Activated T-cell treated with anti-CD3 and anti-CD28 coated beads, Interleukin-2, amount 50 U/mL, for 4 hours (primary cell): Measurements from ENCODE around the gene KRT20. TPM values are rescaled to one million over a fixed set of nuclear protein-coding genes. Genes with fewer than 3 reads are reported as not detected.
"Not testable (repeated sequence)": the region's sequence is repeated elsewhere in the genome, so short reads cannot be mapped to it uniquely, and the experiment has no call there.

Experiments used
- ATAC-seq, 2 donors: fragments of 200-7000 bp; cut with Tn5 transposase; one replicate each; pipeline ENCODE4 v1.10.0; 2021
- DNase-seq: peaks from one replicate; pipeline ENCODE4 v3.0.0-alpha.2; 2020
- H3K27me3 Mint-ChIP-seq: one replicate; pipeline ENCODE4 v1.8.0; 2021; ENCODE audit warnings: low read depth, mixed read lengths
- H3K36me3 Mint-ChIP-seq: one replicate; pipeline ENCODE4 v1.8.0; 2022; ENCODE audit warnings: mixed read lengths; ENCODE audit not compliant: insufficient read depth
- H3K4me1 Mint-ChIP-seq: one replicate; pipeline ENCODE4 v1.8.0; 2021; ENCODE audit warnings: low read depth, mixed read lengths
- H3K4me3 Mint-ChIP-seq: one replicate; pipeline ENCODE4 v1.8.0; 2021; ENCODE audit warnings: mild to moderate bottlenecking, moderate library complexity, mixed read lengths
- H3K9me3 Mint-ChIP-seq: one replicate; pipeline ENCODE4 v1.8.0; 2021; ENCODE audit warnings: mixed read lengths
- total RNA-seq, 3 donors: library from RNA; stranded (reverse); gene quantifications; one replicate each; pipeline ENCODE4 v1.2.1, GENCODE V29; 2021

The KRT20 gene
- total RNA-seq, 3 donors from 2014 or later: 0.19 to 0.30 (median 0.21) TPM

DNA sequence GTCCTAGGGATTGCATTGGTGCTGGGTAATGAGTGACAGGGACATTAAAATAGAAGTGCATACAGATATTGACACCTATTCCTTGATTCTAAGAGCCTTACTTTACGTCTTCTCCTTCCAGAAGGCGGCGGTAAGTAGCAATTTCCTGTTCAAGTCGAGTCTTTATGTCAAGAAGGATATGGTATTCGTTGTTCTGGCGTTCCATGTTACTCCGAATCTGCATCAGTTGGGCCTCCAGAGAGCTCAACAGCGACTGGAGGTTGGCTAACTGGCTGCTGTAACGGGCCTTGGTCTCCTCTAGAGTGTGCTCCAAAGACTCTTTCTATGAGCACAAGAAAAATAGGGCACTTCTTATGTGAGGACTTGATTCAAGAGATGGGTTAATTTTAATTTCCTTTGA, 7.0 kb downstream of the KRT20 start:
- no peak for DNase-seq
- Mint-ChIP-seq H3K9me3 (no peaks in the 10 kb centered on the region), H3K4me1 (no peaks in the 10 kb centered on the region), H3K36me3 (no peaks in the 10 kb centered on the region), H3K27me3 (peaks cover 2% of the 10 kb centered on the region), H3K4me3 (no peak overlapping the region)
- ATAC-seq: no peak

DNA sequence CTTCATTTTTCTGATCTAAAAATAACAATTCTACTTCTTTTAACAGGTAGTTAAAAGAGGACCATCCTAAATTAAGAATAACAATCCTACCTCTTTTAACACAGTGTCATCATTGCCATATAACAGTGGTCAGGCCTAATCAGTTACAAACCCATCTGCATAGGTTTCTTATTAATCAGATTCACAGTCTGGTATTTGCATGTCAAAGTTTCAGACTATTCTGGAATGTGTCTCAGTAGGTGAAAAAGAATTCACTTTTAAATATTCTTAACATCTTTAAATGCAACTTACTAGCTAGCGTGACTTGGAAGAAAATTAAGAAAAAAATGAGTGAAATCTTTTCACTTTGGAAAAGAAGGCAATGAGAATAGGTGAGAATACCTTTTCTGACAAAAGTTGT, 11.2 kb downstream of the KRT20 start:
- no peak for ATAC-seq
- Mint-ChIP-seq H3K4me3 (no peak overlapping the region), H3K9me3 (no peaks in the 10 kb centered on the region), H3K36me3 (no peaks in the 10 kb centered on the region), H3K4me1 (no peaks in the 10 kb centered on the region), H3K27me3 (peaks cover 20% of the 10 kb centered on the region)
- no peak for DNase-seq

DNA sequence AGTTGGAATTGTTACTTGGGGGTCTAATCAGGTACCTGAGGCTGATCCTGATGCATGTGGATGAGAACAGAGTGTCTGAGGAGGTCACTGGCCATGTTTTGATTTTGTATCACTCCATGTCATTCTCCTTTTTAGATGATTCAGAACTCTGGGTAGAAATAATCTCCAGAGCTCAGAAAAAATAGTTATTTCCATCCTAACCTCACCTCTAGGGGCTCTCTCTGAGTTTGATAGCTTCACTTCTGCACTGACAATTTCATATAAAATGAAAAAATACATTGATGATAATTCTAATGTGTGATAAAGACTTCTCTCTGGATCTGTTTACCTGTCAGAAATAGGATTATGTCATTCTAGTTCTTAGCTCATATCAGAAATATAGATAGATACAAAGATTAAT, 11.8 kb downstream of the KRT20 start:
- Mint-ChIP-seq H3K4me3 (no peak overlapping the region), H3K36me3 (no peaks in the 10 kb centered on the region), H3K4me1 (no peaks in the 10 kb centered on the region), H3K9me3 (no peaks in the 10 kb centered on the region), H3K27me3 (peaks cover 21% of the 10 kb centered on the region)
- ATAC-seq (no peak), DNase-seq (no peak)

DNA sequence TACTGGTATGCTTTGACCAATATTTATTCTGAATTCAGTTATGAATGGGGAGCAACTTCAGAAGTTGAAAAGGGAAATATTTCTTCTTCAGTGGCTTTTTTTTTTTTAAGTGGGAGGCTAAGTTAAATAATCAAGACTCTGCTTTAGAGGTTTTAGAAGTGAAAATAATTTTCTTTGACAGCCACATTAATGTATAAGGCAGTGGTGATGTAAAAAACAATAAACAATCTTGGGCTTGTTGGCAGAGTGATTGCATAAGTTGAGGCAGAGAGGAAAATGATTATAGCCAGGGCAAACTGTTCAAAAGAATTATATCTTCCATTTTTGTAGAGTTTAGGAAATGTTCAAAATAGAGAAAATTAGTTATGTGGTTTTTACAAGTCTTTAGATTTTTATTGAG, 12.6 kb downstream of the KRT20 start:
- no peak overlapping the region for H3K4me3 Mint-ChIP-seq
- ATAC-seq: no peak
- H3K9me3 Mint-ChIP-seq: no peaks in the 10 kb centered on the region
- no peak for DNase-seq
- peaks cover 23% of the 10 kb centered on the region for H3K27me3 Mint-ChIP-seq
- no peaks in the 10 kb centered on the region for H3K4me1 Mint-ChIP-seq
- H3K36me3 Mint-ChIP-seq: no peaks in the 10 kb centered on the region

DNA sequence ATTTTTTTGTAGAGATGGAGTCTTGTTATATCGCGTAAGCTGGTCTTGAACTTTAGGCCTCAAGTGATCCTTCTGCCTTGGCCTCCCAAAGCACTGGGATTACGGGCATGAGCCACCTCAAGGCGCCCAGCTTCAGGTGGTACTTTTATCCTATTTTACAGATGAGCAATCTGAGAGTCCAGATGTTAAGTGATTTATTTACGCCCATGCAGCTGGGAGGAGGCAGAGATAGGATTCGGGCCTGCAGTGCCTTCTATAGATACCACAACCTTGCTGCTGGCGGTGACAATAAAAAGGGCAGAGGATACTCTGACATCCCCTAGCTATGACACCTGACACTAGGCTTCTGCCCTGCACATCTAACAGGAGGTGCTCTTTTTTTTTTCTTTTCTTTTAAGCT, 13.7 kb downstream of the KRT20 start:
- peaks cover 29% of the 10 kb centered on the region for H3K27me3 Mint-ChIP-seq
- ATAC-seq (no peak), DNase-seq (no peak)
- H3K36me3 Mint-ChIP-seq: no peaks in the 10 kb centered on the region
- no peak overlapping the region for H3K4me3 Mint-ChIP-seq
- H3K9me3 Mint-ChIP-seq: no peaks in the 10 kb centered on the region
- H3K4me1 Mint-ChIP-seq: no peaks in the 10 kb centered on the region

DNA sequence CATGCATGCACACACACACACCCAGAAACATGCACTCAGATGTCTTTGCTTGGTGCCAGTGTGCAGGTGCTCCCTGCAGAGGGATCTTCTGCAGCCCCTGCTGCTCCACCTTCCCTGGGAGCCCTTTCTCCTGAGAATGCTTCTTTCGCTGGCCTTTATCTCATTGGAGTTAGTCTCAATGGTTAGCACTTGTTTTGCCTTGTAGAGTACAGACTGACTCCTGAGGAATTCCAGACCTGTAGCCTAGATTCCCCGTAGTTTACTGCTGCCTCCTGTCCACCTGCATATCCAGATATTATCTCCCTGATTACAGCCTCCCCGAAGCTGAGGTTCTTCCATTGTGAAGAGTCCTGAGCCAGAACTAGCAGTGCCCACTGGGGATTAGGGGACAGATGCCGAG, 14.9 kb downstream of the KRT20 start:
- H3K9me3 Mint-ChIP-seq: no peaks in the 10 kb centered on the region
- H3K4me3 Mint-ChIP-seq: no peak overlapping the region
- ATAC-seq (no peak), DNase-seq (no peak)
- no peaks in the 10 kb centered on the region for H3K4me1 Mint-ChIP-seq
- peaks cover 32% of the 10 kb centered on the region for H3K27me3 Mint-ChIP-seq
- no peaks in the 10 kb centered on the region for H3K36me3 Mint-ChIP-seq

DNA sequence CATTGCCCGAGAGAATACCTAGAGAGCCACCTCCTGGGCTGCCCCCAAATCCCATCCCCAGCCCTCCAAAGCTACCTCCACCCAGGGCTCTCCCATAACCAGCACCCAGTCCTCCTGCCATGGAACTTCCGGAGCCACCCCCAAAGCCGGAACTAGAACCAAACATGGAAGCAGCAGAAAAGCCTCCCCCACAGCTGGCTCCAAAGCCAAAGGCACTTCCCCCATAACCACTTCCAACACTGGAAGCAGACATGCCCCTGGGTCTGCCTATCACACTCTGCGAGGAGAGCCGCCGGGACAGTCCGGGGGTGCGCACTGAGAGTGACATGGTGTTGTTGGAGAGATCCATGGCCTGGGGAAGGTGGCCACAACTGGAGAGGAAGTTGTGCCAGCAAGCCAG, 18.2 kb downstream of the KRT20 start, which contains the start of gene KRT12:
Gene KRT12, minus strand, starts transcription at position 386 of the 400 bp plus-strand sequence. Its CDS starts 37 bp downstream, at position 349.
- DNase-seq (no peak), ATAC-seq (no peak)
- Mint-ChIP-seq H3K36me3 (no peaks in the 10 kb centered on the region), H3K9me3 (no peaks in the 10 kb centered on the region), H3K4me3 (no peak within 1 kb of the TSS), H3K27me3 (peaks cover 34% of the 10 kb centered on the region), H3K4me1 (no peaks in the 10 kb centered on the region)

DNA sequence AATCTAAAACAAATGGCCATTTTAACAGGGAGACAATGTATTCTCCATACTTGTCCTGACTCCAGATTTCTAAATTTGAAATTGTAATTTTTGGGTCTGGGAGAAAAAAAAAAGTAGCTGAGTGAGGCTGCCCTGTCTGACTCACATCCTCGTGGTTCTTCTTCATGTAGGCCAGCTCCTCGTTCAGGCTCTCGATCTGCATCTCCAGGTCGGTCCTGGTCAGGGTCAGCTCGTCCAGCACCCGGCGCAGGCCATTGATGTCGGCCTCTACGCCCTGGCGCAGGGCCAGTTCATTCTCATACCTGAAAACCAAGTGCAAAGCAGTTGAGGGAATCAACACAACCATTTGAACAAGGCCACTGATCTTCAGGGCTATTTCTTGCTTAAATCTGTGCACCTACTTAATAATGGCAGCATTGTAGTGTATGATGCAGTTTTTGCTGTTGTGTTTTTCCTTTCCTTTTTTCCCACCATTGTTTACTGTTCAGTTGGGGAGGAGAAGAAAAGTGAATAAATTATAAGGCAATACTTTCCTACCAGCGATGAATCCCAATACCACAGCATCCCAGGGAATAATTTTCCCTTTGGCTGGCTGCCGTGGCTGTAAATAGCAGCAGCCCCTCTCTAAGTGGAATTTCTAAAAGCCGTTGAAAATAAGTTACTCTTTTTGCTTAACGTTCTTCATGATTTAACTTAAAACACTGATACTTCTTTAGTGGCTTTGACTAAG, 20.2 kb downstream of the KRT20 start:
- Mint-ChIP-seq H3K27me3 (peaks cover 25% of the 10 kb centered on the region), H3K4me3 (no peak overlapping the region), H3K36me3 (no peaks in the 10 kb centered on the region), H3K4me1 (no peaks in the 10 kb centered on the region), H3K9me3 (no peaks in the 10 kb centered on the region)
- DNase-seq (no peak), ATAC-seq (no peak)

DNA sequence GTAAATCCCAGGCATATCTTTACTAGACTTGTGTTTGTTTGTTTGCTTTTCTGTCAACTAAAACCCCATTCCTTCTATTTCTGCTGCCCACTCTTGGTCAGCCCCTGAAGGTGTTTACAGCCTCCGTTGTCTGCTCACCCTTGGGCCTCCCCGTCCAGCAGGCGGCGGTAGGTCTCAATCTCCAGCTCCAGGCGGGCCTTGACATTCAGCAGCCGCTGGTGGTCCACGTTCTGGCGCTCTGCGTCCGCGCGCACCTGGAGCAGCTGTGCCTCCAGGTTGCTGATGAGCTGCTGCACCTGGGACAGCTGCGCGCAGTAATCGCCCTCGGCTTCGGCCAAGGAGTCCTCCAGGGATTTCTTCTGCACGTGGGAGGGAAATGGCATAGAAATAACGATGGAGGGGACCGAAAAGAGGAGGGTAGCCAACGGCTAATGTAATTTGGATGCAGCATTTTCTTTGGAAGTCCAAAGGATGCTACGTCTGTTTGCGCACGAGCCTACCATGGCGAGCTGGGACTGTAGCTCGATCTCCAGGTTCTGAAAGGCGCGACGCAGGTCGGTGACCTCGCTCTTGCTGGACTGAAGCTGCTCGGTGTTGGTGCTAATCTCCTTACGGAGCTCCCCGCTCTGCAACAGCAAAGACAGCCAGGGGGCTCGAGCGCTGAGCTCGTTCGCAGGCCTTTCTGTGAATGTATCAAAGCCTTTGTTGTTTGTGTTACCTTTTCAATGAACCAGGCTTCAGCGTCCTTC, 21.9 kb downstream of the KRT20 start:
- peaks cover 21% of the 10 kb centered on the region for H3K27me3 Mint-ChIP-seq
- ATAC-seq (no peak), DNase-seq (no peak)
- no peaks in the 10 kb centered on the region for H3K9me3 Mint-ChIP-seq
- no peak overlapping the region for H3K4me3 Mint-ChIP-seq
- no peaks in the 10 kb centered on the region for H3K4me1 Mint-ChIP-seq
- H3K36me3 Mint-ChIP-seq: no peaks in the 10 kb centered on the region

DNA sequence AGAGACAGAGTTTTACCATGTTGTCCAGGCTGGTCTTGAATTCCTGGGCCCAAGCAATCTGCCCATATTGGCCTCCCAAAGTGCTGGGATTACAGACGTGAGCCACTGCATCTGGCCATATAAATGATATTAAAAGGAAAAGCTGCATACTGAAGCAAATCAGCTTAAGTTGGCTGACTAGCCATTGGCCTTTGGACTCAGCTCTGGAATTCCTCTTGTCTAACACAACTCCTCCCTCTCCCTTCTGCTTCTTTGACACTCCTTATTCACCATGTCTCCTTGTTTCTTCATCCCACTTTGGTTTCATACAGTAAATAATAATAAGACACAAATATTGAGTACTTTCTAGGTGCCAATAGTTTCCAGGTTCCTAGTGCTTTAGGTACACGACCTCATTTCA, 25.5 kb downstream of the KRT20 start:
- no peak overlapping the region for H3K4me3 Mint-ChIP-seq
- no peaks in the 10 kb centered on the region for H3K9me3 Mint-ChIP-seq
- peaks cover 2% of the 10 kb centered on the region for H3K4me1 Mint-ChIP-seq
- DNase-seq: no peak
- no peak for ATAC-seq
- no peaks in the 10 kb centered on the region for H3K36me3 Mint-ChIP-seq
- H3K27me3 Mint-ChIP-seq: peaks cover 12% of the 10 kb centered on the region

DNA sequence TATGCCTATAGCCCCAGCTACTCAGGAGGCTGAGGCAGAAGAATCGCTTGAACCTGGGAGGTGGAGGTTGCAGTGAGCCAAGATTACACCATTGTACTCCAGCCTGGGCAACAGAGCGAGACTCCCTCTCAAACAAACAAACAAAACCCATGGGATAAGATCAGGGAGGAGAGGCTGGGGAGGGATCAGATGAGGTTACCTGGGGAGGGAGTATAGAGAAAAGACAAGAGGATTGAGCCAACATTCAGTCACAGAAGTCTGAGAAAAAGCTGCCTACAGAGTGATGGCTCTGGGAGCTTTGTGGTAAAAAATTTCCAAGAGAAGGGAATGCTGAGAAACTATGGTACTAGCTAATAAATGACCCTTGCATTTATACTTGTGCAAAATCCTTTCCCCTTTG, 26.4 kb downstream of the KRT20 start:
- H3K27me3 Mint-ChIP-seq: peaks cover 12% of the 10 kb centered on the region
- H3K36me3 Mint-ChIP-seq, H3K4me3 Mint-ChIP-seq, DNase-seq, H3K9me3 Mint-ChIP-seq, ATAC-seq, H3K4me1 Mint-ChIP-seq: not testable (repeated sequence)

DNA sequence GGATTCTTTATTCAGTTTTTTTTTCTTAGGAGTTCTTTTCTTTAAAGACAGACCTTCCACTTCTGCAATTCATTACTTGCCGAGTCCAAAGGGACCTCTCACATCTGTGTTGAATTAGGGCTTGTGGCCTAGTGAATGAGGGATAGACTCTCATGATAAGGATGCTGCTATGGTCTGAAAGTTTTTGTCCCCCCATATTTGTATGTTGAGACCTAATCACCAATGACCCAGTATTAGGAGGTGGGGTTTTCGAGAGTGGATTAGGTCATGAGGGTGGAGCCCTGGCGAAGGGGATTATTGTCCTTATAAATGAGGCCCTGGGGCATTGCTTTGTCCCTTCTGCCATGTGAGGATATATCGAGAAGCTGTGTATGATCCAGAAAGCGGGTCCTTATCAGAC, 27.5 kb downstream of the KRT20 start:
- ATAC-seq: no peak
- Mint-ChIP-seq H3K9me3 (no peaks in the 10 kb centered on the region), H3K4me3 (no peak overlapping the region), H3K36me3 (no peaks in the 10 kb centered on the region), H3K27me3 (peaks cover 8% of the 10 kb centered on the region), H3K4me1 (peaks cover 2% of the 10 kb centered on the region)
- no peak for DNase-seq

DNA sequence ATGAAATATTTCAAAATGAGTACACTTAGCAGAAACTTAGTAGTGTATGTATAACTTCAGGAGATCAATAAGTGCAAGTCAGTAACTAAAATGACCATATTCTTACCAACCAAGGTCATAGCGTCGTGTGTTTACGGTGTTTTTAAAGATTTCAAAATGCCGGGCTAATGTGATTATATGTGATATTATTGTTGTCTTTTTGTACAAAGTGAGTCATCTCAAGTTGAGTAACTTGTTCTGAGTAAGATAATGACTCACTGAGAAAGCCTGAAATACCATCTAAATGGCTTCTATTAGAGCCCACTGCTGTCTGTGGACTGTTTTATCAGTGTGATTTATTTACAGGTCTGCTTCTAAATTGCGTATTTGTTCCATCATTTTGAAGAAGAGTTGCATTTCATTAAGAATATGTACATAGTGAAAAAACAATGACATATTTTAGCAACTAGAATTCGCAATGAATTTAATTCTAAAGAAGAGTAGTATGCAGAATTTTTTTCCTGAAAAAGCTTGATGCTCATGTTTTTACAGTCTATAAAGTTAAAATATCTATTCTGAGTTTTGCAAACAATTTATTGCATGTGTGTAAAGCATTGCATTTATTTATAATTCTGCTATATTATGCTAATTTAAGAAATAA, 30.7 kb downstream of the KRT20 start:
- H3K9me3 Mint-ChIP-seq: no peaks in the 10 kb centered on the region
- peaks cover 18% of the 10 kb centered on the region for H3K27me3 Mint-ChIP-seq
- ATAC-seq (peak in 1 of 2 donors; percentile 65), DNase-seq (no peak)
- peaks cover 2% of the 10 kb centered on the region for H3K4me1 Mint-ChIP-seq
- no peak overlapping the region for H3K4me3 Mint-ChIP-seq
- H3K36me3 Mint-ChIP-seq: no peaks in the 10 kb centered on the region

DNA sequence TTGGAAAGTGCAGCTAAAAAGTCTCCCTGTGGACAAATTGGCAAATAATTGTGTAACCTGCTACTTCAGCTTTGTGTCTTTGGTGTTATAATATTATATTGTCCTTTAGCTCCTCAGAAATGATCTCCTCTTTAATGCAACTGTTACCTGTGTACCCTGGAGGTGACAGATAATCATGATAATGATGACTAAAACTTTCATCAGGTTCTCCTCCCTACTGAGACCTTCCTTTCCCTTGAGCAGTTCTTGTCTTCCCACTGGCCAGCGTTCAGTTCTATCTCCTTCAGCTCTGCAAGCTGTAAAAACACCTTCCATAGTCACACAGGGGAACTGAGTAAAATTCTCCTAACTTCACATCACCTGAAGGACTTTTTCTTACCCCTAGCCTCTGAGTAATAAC, 32.7 kb downstream of the KRT20 start:
- H3K27me3 Mint-ChIP-seq: peaks cover 19% of the 10 kb centered on the region

More for the DNA sequence above, 32.7 kb downstream of the KRT20 start:
- Mint-ChIP-seq H3K9me3 (no peaks in the 10 kb centered on the region), H3K4me1 (peaks cover 2% of the 10 kb centered on the region), H3K36me3 (no peaks in the 10 kb centered on the region), H3K4me3 (no peak overlapping the region)
- DNase-seq: no peak
- ATAC-seq: no peak
